ENCODE data around the gene CREG2.

DNA sequence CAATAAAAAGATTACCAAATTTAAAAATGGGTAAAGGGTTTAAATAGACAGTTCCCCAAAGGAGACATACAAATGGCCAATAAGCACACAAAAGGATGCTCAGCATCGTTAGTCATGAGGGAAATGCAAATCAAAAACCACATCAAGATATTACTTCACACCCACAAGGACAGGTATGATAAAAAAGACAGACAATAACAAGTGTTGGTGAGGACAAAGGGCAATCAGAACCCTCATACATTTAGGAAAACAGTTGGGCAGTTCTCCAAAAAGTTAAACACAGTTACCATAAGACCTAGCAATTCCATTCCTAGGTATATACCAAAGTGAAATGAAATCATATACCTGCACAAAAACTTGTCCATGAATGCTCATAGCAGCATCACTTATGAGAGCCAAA is 14.5 kb downstream of the CREG2 start:
- TF ChIP-seq, protein P1, sequence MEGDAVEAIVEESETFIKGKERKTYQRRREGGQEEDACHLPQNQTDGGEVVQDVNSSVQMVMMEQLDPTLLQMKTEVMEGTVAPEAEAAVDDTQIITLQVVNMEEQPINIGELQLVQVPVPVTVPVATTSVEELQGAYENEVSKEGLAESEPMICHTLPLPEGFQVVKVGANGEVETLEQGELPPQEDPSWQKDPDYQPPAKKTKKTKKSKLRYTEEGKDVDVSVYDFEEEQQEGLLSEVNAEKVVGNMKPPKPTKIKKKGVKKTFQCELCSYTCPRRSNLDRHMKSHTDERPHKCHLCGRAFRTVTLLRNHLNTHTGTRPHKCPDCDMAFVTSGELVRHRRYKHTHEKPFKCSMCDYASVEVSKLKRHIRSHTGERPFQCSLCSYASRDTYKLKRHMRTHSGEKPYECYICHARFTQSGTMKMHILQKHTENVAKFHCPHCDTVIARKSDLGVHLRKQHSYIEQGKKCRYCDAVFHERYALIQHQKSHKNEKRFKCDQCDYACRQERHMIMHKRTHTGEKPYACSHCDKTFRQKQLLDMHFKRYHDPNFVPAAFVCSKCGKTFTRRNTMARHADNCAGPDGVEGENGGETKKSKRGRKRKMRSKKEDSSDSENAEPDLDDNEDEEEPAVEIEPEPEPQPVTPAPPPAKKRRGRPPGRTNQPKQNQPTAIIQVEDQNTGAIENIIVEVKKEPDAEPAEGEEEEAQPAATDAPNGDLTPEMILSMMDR (conservative IDR thresholded peaks at IDR 0.05 in 1 of 2, IDR thresholded peaks at IDR 0.05 in 1 of 2; ENCODE audit: low read depth in 1 of 2, low read length in 2 of 2), result no peak
- no peak for TF ChIP-seq EZH2 (IDR thresholded peaks at IDR 0.05; ENCODE audit: low read length, missing control alignments)

All from fibroblast of lung (primary cell).